HCT116 (cell line): ENCODE measurements around the gene FKBP10. TPM values are rescaled to one million over a fixed set of nuclear protein-coding genes. Genes with fewer than 3 reads are reported as not detected.

Experiments used
- ATAC-seq: fragments of 200-7000 bp; cut with Tn5 transposase; 2 replicates; pipeline ENCODE4 v1.9.1; 2020; ENCODE audit warnings: mild to moderate bottlenecking, moderate library complexity
- BruUV-seq: library from RNA; stranded (reverse); fragments of 400-500 nt; replicated peaks from 2 replicates; lab custom pipeline; 2021; lab: Mats Ljungman, UMichigan
- CTCF ChIA-PET: fragments of 300-600 bp; sonication (Branson Sonifier 250); formaldehyde crosslinking; loops from one replicate; lab custom pipeline; 2021; ENCODE audit warnings: antibody characterized with exemption; lab: Charles Lee
- POLR2A ChIA-PET: fragments of 300-600, 350-600 bp; sonication (Branson Sonifier 250); formaldehyde crosslinking; loops from one replicate; lab custom pipeline; 2021; ENCODE audit warnings: antibody characterized with exemption; lab: Charles Lee
- RAD21 ChIA-PET, 2 experiments: fragments of 300-600 bp; sonication (Branson Sonifier 250); formaldehyde crosslinking; loops; one replicate each; lab custom pipeline; 2023; ENCODE audit warnings: low total read pairs in 2 of 2; ENCODE audit not compliant: uncharacterized antibody in 2 of 2, unreplicated experiment in 2 of 2, low non-redundant PET in 1 of 2; lab: Charles Lee
- DNase-seq: peaks from one replicate; pipeline ENCODE4 v3.0.0-alpha.2; 2010; ENCODE audit warnings: low read depth, low spot score
- H2AFZ ChIP-seq: fragments of 200-600 bp; shearing (Covaris generic), sonication (generic); 2 replicates; pipeline ENCODE4 v1.6.1; 2017; ENCODE audit warnings: low read depth, mixed run types, mixed read lengths, antibody characterized with exemption, low read length; ENCODE audit not compliant: poor library complexity, severe bottlenecking
- H3K27ac ChIP-seq: 2 replicates; pipeline ENCODE4 v1.5.1; 2012; ENCODE audit warnings: low read depth, low read length
- H3K27me3 ChIP-seq: fragments of 200-600 bp; sonication (generic); 2 replicates; pipeline ENCODE4 v1.6.1; 2016; ENCODE audit warnings: mixed run types, low read length, mixed read lengths; ENCODE audit not compliant: insufficient read depth
- H3K36me3 ChIP-seq, 2 experiments: fragments of 200-500 bp in 1 of 2; fragments of 200-600 bp in 1 of 2; sonication (Bioruptor generic) in 1 of 2; sonication (generic) in 1 of 2; 2 replicates each; pipeline versions ENCODE4 v1.5.1 to v1.6.1; 2014 to 2016; ENCODE audit warnings: low read length in 2 of 2, inconsistent platforms in 1 of 2, mixed read lengths in 1 of 2, mixed run types in 1 of 2; ENCODE audit not compliant: insufficient read depth in 2 of 2, control insufficient read depth in 1 of 2
- H3K4me1 ChIP-seq, 2 experiments: fragments of 200-600 bp in 1 of 2; sonication (generic) in 1 of 2; 2 replicates each; pipeline versions ENCODE4 v1.5.1 to v1.6.1; 2012 to 2017; ENCODE audit warnings: low read length in 2 of 2, inconsistent platforms in 1 of 2, mild to moderate bottlenecking in 1 of 2, mixed read lengths in 1 of 2, mixed run types in 1 of 2, moderate library complexity in 1 of 2; ENCODE audit not compliant: insufficient read depth in 2 of 2, control insufficient read depth in 1 of 2
- H3K4me2 ChIP-seq: fragments of 200-600 bp; sonication (generic); 2 replicates; pipeline ENCODE4 v1.6.1; 2017; ENCODE audit warnings: mixed run types, low read length, mixed read lengths
- H3K4me3 ChIP-seq, 2 experiments: fragments of 200-600 bp in 1 of 2; sonication (generic) in 1 of 2; replicated peaks in 1 of 2; 2 replicates each; pipeline ENCODE4 v1.5.1; 2011 to 2016; ENCODE audit warnings: low read length in 2 of 2, control low read depth in 1 of 2, low read depth in 1 of 2, mild to moderate bottlenecking in 1 of 2, mixed read lengths in 1 of 2, mixed run types in 1 of 2
- H3K79me2 ChIP-seq: fragments of 200-600 bp; sonication (generic); 2 replicates; pipeline ENCODE4 v1.6.1; 2017; ENCODE audit warnings: mild to moderate bottlenecking, mixed run types, low read length, moderate library complexity, mixed read lengths; ENCODE audit not compliant: insufficient read depth
- H3K9ac ChIP-seq: fragments of 200-600 bp; sonication (generic); 2 replicates; pipeline ENCODE4 v1.6.1; 2016; ENCODE audit warnings: low read length, mixed read lengths
- H3K9me2 ChIP-seq: fragments of 200-600 bp; sonication (generic), shearing (Covaris generic); 2 replicates; pipeline ENCODE4 v1.6.1; 2017; ENCODE audit warnings: mixed run types, mild to moderate bottlenecking, moderate library complexity; ENCODE audit not compliant: insufficient read depth
- H3K9me3 ChIP-seq, 2 experiments: fragments of 200-500 bp in 1 of 2; fragments of 200-600 bp in 1 of 2; sonication (Bioruptor generic) in 1 of 2; sonication (generic) in 1 of 2; 2 replicates each; pipeline ENCODE4 v1.6.1; 2014 to 2017; ENCODE audit warnings: low read length in 2 of 2, mixed read lengths in 2 of 2, inconsistent platforms in 1 of 2, low read depth in 1 of 2, mild to moderate bottlenecking in 1 of 2, mixed run types in 1 of 2, moderate library complexity in 1 of 2; ENCODE audit not compliant: control insufficient read depth in 1 of 2, insufficient read depth in 1 of 2
- H4K20me1 ChIP-seq: fragments of 200-600 bp; sonication (generic), shearing (Covaris generic); 2 replicates; pipeline ENCODE4 v1.6.1; 2017; ENCODE audit warnings: mixed run types, mild to moderate bottlenecking, moderate library complexity; ENCODE audit not compliant: insufficient read depth
- ATF3 ChIP-seq: IDR thresholded peaks from 2 replicates; pipeline ENCODE4 v1.6.1; 2012
- CTCF ChIP-seq, 3 experiments: fragments of 200-600 bp in 1 of 3; sonication (generic) in 1 of 3; IDR thresholded peaks in 2 of 3; conservative IDR thresholded peaks in 1 of 3; 2 replicates each; pipeline ENCODE4 v1.5.1; 2012 to 2017; ENCODE audit warnings: low read depth in 2 of 3, low read length in 2 of 3, antibody characterized with exemption in 1 of 3, borderline replicate concordance in 1 of 3, control low read depth in 1 of 3, mild to moderate bottlenecking in 1 of 3, mixed read lengths in 1 of 3, mixed run types in 1 of 3, moderate library complexity in 1 of 3; ENCODE audit not compliant: insufficient read depth in 1 of 3
- EGR1 ChIP-seq: IDR thresholded peaks from 2 replicates; pipeline ENCODE4 v1.6.1; 2012; ENCODE audit warnings: low read depth
- ELF1 ChIP-seq: IDR thresholded peaks from 2 replicates; pipeline ENCODE4 v1.6.1; 2012; ENCODE audit warnings: low read depth, borderline replicate concordance
- EZH2 ChIP-seq: fragments of 200-600 bp; sonication (generic); IDR thresholded peaks from 2 replicates; pipeline ENCODE4 v1.6.1; 2017; ENCODE audit warnings: antibody characterized with exemption, mixed run types
- FOSL1 ChIP-seq: IDR thresholded peaks from 2 replicates; pipeline ENCODE4 v1.6.1; 2012; ENCODE audit warnings: low read depth
- JUND ChIP-seq: IDR thresholded peaks from 2 replicates; pipeline ENCODE4 v1.6.1; 2012
- MAX ChIP-seq: IDR thresholded peaks from 2 replicates; pipeline ENCODE4 v1.6.1; 2012
- POLR2AphosphoS5 ChIP-seq: IDR thresholded peaks from 2 replicates; pipeline ENCODE4 v1.6.1; 2011; ENCODE audit warnings: mild to moderate bottlenecking, low read depth, low read length, moderate library complexity
- RAD21 ChIP-seq: IDR thresholded peaks from 2 replicates; pipeline ENCODE4 v1.6.1; 2012; ENCODE audit warnings: low read depth, mild to moderate bottlenecking
- SIN3A ChIP-seq: IDR thresholded peaks from 2 replicates; pipeline ENCODE4 v1.6.1; 2012; ENCODE audit warnings: low read depth
- SP1 ChIP-seq: IDR thresholded peaks from 2 replicates; pipeline ENCODE4 v1.6.1; 2012; ENCODE audit warnings: low read depth
- SRF ChIP-seq: IDR thresholded peaks from 2 replicates; pipeline ENCODE4 v1.6.1; 2012; ENCODE audit warnings: low read depth
- TCF7L2 ChIP-seq: IDR thresholded peaks from 2 replicates; pipeline ENCODE4 v1.7.0; 2011; ENCODE audit warnings: borderline replicate concordance, inconsistent platforms; ENCODE audit not compliant: insufficient read depth, insufficient read length; ENCODE audit errors: extremely low read depth
- YY1 ChIP-seq: IDR thresholded peaks from 2 replicates; pipeline ENCODE4 v1.6.1; 2011; ENCODE audit warnings: low read length, low read depth, moderate library complexity, mild to moderate bottlenecking; ENCODE audit not compliant: insufficient replicate concordance; ENCODE audit errors: extremely low read depth
- ZFX ChIP-seq: fragments of 450-650 bp; IDR thresholded peaks from 2 replicates; pipeline ENCODE4 v1.6.1; 2017
- ZNF274 ChIP-seq: fragments of 200-500 bp; sonication (Bioruptor generic); IDR thresholded peaks from 2 replicates; pipeline ENCODE4 v1.6.1; 2014; ENCODE audit warnings: mild to moderate bottlenecking, low read depth, low read length, inconsistent platforms
- intact Hi-C: fragments of 100-400 bp; cut with micrococcal nuclease; formaldehyde crosslinking; loops from 2 replicates; pipeline ENCODE4 v1.10.0; 2022
- total RNA-seq: library from RNA; stranded (reverse); gene quantifications from one replicate; pipeline ENCODE4 v1.2.1, GENCODE V29; 2021; ENCODE audit not compliant: unreplicated experiment
- TF ChIP-seq, protein P1 (sequence below): IDR thresholded peaks from 2 replicates; pipeline ENCODE4 v1.6.1; 2012; ENCODE audit warnings: low read depth

The FKBP10 gene
- total RNA-seq, 1 experiment from 2014 or later: 78.5 TPM

GRCh38 chr17:41797377-41797776 is 15.4 kb upstream of the FKBP10 start:
- no peak overlapping the region for H3K9ac ChIP-seq
- H4K20me1 ChIP-seq: no peaks in the 10 kb centered on the region
- H3K4me1 ChIP-seq: peaks cover 52 to 81% of the 10 kb centered on the region in 2 experiments
- CTCF ChIA-PET: interaction anchor here (1.3 to 7.4 kb wide), 2 partner anchors 12 to 60 kb away, joined by 4 to 109 read pairs; partner anchors contain the start of gene JUP
- intact Hi-C loops: no loop called here
- no peaks in the 10 kb centered on the region for H3K79me2 ChIP-seq
- no peaks in the 10 kb centered on the region for H3K9me2 ChIP-seq
- no peak overlapping the region for H3K27ac ChIP-seq
- BruUV-seq: no TSS peak
- no peak for ATAC-seq
- H3K36me3 ChIP-seq: no peaks in the 10 kb centered on the region
- no peaks in the 10 kb centered on the region for H3K27me3 ChIP-seq
- TF ChIP-seq RAD21 (no peak), ATF3 (no peak), JUND (no peak), TCF7L2 (no peak), SP1 (no peak), SIN3A (no peak), YY1 (no peak), MAX (no peak), FOSL1 (no peak), SRF (no peak), EGR1 (no peak), ZFX (no peak), ZNF274 (no peak), EZH2 (no peak), POLR2AphosphoS5 (no peak), CTCF (IDR thresholded peaks at IDR 0.05 in 2 of 3, conservative IDR thresholded peaks at IDR 0.05 in 1 of 3; ENCODE audit: borderline replicate concordance in 1 of 3, insufficient read depth in 1 of 3, low read depth in 2 of 3, low read length in 2 of 3) (no peak), ELF1 (no peak)
- TF ChIP-seq, protein P1, sequence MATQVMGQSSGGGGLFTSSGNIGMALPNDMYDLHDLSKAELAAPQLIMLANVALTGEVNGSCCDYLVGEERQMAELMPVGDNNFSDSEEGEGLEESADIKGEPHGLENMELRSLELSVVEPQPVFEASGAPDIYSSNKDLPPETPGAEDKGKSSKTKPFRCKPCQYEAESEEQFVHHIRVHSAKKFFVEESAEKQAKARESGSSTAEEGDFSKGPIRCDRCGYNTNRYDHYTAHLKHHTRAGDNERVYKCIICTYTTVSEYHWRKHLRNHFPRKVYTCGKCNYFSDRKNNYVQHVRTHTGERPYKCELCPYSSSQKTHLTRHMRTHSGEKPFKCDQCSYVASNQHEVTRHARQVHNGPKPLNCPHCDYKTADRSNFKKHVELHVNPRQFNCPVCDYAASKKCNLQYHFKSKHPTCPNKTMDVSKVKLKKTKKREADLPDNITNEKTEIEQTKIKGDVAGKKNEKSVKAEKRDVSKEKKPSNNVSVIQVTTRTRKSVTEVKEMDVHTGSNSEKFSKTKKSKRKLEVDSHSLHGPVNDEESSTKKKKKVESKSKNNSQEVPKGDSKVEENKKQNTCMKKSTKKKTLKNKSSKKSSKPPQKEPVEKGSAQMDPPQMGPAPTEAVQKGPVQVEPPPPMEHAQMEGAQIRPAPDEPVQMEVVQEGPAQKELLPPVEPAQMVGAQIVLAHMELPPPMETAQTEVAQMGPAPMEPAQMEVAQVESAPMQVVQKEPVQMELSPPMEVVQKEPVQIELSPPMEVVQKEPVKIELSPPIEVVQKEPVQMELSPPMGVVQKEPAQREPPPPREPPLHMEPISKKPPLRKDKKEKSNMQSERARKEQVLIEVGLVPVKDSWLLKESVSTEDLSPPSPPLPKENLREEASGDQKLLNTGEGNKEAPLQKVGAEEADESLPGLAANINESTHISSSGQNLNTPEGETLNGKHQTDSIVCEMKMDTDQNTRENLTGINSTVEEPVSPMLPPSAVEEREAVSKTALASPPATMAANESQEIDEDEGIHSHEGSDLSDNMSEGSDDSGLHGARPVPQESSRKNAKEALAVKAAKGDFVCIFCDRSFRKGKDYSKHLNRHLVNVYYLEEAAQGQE: no peak
- RAD21 ChIA-PET: interaction anchor here in 1 of 2 experiments (0.7 kb wide), 1 partner anchor 47 kb away, joined by 6 read pairs; no protein-coding TSS in a partner anchor
- H3K4me3 ChIP-seq: no peak overlapping the region
- H3K4me2 ChIP-seq: no peak overlapping the region
- no peak for DNase-seq
- H2AFZ ChIP-seq: no peak overlapping the region
- H3K9me3 ChIP-seq: no peaks in the 10 kb centered on the region
- POLR2A ChIA-PET: interaction anchor here (1.2 to 5.5 kb wide), 3 partner anchors 12 to 62 kb away, joined by 3 to 77 read pairs (median 6); partner anchors contain the start of gene JUP
